DOHH2 (cell line): ENCODE results near the gene C1orf226.

Source experiments
- EZH2phosphoT487 ChIP-seq: fragments of 200-600 bp; sonication (generic); IDR thresholded peaks from 2 replicates; pipeline ENCODE4 v1.6.1; 2017; ENCODE audit warnings: borderline replicate concordance, mild to moderate bottlenecking, antibody characterized with exemption, low read length, moderate library complexity, mixed read lengths
- TF ChIP-seq, protein P1 (sequence below): fragments of 200-600 bp; sonication (generic); IDR thresholded peaks from one replicate; pipeline ENCODE4 v1.5.1; 2014; ENCODE audit warnings: antibody characterized with exemption, mild to moderate bottlenecking, low read depth, low read length; ENCODE audit not compliant: poor library complexity, severe bottlenecking

DNA sequence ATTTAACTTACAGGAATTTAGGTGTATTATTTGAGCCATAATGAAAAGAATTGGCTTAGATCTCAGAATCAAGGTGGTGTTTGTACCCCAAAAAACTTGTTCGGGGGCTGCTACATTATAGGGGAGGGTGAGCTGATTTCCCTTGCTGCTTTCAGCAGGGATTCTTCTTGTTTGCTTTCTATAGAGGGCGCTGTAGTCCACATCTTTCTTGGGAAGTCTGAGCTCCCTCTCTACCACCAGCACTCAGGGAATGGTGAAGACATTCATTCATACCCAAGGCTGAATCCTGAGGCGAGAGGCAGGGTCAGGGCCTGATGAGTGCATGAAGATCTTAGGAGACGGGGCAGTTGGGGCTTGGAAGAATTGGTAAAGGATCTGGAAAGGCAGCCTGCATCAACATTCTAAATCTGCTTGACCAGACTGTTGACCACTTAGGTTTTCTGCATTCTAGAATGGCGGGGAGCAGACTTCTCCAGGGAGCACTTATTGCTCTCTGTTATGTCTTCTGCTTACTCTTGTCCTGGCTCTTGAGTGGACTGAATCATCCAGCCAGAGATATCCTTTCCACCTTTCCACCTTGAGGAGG, 23.8 kb upstream of the C1orf226 start:
- TF ChIP-seq, protein P1, sequence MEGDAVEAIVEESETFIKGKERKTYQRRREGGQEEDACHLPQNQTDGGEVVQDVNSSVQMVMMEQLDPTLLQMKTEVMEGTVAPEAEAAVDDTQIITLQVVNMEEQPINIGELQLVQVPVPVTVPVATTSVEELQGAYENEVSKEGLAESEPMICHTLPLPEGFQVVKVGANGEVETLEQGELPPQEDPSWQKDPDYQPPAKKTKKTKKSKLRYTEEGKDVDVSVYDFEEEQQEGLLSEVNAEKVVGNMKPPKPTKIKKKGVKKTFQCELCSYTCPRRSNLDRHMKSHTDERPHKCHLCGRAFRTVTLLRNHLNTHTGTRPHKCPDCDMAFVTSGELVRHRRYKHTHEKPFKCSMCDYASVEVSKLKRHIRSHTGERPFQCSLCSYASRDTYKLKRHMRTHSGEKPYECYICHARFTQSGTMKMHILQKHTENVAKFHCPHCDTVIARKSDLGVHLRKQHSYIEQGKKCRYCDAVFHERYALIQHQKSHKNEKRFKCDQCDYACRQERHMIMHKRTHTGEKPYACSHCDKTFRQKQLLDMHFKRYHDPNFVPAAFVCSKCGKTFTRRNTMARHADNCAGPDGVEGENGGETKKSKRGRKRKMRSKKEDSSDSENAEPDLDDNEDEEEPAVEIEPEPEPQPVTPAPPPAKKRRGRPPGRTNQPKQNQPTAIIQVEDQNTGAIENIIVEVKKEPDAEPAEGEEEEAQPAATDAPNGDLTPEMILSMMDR = peak; percentile 59
- no peak for TF ChIP-seq EZH2phosphoT487
